Measurements from ENCODE around the gene EIF4B. TPM values are rescaled to one million over a fixed set of nuclear protein-coding genes. Genes with fewer than 3 reads are reported as not detected.

The EIF4B gene
- total and polyA plus RNA-seq, 2 of the 13 experiments (the other 11 are each of a cell fraction or from before 2014, with no cell fraction given) = 416 to 548 TPM

DNA sequence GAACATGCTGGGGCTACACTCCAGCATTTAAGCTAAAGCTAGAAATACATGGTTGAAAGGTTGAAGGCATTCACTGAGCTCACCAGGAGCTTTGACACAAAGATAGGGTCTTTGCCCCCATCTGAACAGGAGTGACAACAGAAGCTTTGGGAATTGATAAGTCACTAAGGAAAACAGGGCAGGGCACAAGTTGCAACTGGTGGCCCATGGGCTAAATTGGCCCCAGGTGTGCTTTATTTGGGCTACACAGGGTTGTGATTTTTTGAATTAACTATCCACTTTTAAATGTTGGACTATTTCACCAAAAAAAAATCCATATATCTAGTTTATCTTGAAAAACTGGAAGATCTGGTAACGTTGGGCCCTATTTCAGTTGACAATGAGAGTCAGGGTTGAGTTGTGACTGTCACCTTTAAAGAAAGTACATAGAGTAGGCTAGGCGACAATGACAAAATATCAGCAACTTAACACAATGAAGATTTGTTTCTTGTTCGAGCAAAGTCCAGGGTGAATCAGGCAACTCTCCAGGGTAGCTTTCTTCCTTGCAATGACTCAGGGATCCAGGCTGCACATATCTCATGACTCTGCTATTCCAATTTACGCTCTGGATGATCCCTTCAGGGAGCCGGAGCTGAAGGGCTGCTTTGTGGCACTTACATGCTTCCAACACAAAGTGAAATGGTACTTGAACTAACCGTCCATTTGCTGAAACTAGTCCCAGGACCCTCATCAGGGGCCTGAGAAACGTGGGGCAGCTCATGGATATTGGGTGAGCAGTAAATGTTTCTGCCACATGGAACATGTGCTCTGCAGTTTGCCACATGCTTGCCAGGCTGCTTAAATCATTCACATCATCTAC, 13.3 kb upstream of the EIF4B start (continued):
- TF ChIP-seq ZNF282 (IDR thresholded peaks at IDR 0.05; ENCODE audit: partially characterized antibody) (no peak), ZNF264 (CRISPR knock-in tag; IDR thresholded peaks at IDR 0.05) (no peak), SKI (IDR thresholded peaks at IDR 0.05; ENCODE audit: partially characterized antibody) (no peak), NCOR1 (IDR thresholded peaks at IDR 0.05; ENCODE audit: borderline replicate concordance, low read length) (peak; percentile 61; the same call in 1 of the 2 replicates), ZNF670 (CRISPR knock-in tag; IDR thresholded peaks at IDR 0.05; ENCODE audit: borderline replicate concordance) (no peak), ELF4 (CRISPR knock-in tag; IDR thresholded peaks at IDR 0.05; ENCODE audit: borderline replicate concordance) (no peak), ATF1 (CRISPR knock-in tag; IDR thresholded peaks at IDR 0.05) (0 out of 2 replicates have a peak, but pooled peaks have one; percentile 23), NR2F6 (IDR thresholded peaks at IDR 0.05) (peak; percentile 48; the same call in 1 of the 2 replicates), NR2F6 (CRISPR knock-in tag; IDR thresholded peaks at IDR 0.05) (no peak; the same call in 1 of the 2 replicates), ZNF430 (CRISPR knock-in tag; IDR thresholded peaks at IDR 0.05) (no peak), KAT8 (CRISPR knock-in tag; IDR thresholded peaks at IDR 0.05) (no peak), HNRNPK (IDR thresholded peaks at IDR 0.05; ENCODE audit: low read depth, low read length, poor library complexity, severe bottlenecking) (no peak), TEAD3 (CRISPR knock-in tag; optimal IDR thresholded peaks at IDR 0.05; ENCODE audit: borderline replicate concordance) (peak; percentile 31), ZNF383 (CRISPR knock-in tag; IDR thresholded peaks at IDR 0.05; ENCODE audit: borderline replicate concordance) (no peak), ZNF343 (CRISPR knock-in tag; IDR thresholded peaks at IDR 0.05) (peak; percentile 18; the same call in 1 of the 2 replicates)
- TF ChIP-seq, protein P1, sequence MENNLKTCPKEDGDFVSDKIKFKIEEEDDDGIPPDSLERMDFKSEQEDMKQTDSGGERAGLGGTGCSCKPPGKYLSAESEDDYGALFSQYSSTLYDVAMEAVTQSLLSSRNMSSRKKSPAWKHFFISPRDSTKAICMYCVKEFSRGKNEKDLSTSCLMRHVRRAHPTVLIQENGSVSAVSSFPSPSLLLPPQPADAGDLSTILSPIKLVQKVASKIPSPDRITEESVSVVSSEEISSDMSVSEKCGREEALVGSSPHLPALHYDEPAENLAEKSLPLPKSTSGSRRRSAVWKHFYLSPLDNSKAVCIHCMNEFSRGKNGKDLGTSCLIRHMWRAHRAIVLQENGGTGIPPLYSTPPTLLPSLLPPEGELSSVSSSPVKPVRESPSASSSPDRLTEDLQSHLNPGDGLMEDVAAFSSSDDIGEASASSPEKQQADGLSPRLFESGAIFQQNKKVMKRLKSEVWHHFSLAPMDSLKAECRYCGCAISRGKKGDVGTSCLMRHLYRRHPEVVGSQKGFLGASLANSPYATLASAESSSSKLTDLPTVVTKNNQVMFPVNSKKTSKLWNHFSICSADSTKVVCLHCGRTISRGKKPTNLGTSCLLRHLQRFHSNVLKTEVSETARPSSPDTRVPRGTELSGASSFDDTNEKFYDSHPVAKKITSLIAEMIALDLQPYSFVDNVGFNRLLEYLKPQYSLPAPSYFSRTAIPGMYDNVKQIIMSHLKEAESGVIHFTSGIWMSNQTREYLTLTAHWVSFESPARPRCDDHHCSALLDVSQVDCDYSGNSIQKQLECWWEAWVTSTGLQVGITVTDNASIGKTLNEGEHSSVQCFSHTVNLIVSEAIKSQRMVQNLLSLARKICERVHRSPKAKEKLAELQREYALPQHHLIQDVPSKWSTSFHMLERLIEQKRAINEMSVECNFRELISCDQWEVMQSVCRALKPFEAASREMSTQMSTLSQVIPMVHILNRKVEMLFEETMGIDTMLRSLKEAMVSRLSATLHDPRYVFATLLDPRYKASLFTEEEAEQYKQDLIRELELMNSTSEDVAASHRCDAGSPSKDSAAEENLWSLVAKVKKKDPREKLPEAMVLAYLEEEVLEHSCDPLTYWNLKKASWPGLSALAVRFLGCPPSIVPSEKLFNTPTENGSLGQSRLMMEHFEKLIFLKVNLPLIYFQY (CRISPR knock-in tag; IDR thresholded peaks at IDR 0.05; ENCODE audit: borderline replicate concordance) = no peak
- TF ChIP-seq, protein P2, sequence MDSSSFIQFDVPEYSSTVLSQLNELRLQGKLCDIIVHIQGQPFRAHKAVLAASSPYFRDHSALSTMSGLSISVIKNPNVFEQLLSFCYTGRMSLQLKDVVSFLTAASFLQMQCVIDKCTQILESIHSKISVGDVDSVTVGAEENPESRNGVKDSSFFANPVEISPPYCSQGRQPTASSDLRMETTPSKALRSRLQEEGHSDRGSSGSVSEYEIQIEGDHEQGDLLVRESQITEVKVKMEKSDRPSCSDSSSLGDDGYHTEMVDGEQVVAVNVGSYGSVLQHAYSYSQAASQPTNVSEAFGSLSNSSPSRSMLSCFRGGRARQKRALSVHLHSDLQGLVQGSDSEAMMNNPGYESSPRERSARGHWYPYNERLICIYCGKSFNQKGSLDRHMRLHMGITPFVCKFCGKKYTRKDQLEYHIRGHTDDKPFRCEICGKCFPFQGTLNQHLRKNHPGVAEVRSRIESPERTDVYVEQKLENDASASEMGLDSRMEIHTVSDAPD (CRISPR knock-in tag; IDR thresholded peaks at IDR 0.05) = no peak
- TF ChIP-seq, protein P3, sequence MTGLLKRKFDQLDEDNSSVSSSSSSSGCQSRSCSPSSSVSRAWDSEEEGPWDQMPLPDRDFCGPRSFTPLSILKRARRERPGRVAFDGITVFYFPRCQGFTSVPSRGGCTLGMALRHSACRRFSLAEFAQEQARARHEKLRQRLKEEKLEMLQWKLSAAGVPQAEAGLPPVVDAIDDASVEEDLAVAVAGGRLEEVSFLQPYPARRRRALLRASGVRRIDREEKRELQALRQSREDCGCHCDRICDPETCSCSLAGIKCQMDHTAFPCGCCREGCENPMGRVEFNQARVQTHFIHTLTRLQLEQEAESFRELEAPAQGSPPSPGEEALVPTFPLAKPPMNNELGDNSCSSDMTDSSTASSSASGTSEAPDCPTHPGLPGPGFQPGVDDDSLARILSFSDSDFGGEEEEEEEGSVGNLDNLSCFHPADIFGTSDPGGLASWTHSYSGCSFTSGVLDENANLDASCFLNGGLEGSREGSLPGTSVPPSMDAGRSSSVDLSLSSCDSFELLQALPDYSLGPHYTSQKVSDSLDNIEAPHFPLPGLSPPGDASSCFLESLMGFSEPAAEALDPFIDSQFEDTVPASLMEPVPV (CRISPR knock-in tag; IDR thresholded peaks at IDR 0.05) = peak; percentile 59; the same call in 1 of the 2 replicates
- TF ChIP-seq, protein P4, sequence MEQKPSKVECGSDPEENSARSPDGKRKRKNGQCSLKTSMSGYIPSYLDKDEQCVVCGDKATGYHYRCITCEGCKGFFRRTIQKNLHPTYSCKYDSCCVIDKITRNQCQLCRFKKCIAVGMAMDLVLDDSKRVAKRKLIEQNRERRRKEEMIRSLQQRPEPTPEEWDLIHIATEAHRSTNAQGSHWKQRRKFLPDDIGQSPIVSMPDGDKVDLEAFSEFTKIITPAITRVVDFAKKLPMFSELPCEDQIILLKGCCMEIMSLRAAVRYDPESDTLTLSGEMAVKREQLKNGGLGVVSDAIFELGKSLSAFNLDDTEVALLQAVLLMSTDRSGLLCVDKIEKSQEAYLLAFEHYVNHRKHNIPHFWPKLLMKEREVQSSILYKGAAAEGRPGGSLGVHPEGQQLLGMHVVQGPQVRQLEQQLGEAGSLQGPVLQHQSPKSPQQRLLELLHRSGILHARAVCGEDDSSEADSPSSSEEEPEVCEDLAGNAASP (CRISPR knock-in tag; IDR thresholded peaks at IDR 0.05; ENCODE audit: borderline replicate concordance) = peak; percentile 10
